ENCODE data around the gene RPA3. TPM values are rescaled to one million over a fixed set of nuclear protein-coding genes. Genes with fewer than 3 reads are reported as not detected.

The RPA3 gene
- total and polyA plus RNA-seq, 2 donors (not counting 3 experiments of a cell fraction or from before 2014, with no cell fraction given), result 15.6 to 34.4 TPM

DNA sequence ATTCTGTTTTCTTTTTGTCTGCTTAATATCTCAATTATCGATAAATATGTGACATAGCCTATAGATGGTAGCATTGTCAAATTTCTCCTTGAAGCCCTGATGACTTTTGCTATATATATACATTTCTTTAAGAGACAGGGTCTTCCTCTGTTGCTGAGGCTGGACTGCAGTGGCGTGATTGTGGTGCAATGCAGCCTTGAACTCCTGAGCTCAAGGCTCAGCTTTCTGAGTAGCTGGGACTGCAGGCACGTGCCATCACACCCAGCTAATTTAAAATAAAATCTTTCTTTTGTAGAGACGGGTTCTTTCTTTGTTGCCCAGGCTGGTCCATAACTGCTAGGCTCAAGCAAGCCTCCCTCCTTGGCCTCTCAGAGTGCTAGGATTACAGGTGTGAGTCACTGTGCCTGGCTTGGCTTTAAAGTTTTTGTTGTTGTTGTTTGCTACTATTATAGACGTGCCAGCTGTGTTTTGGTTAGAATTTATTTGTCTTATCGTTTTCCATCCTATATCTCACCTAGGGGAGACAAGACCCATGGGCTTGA, 70.8 kb downstream of the RPA3 start:
- Histone ChIP-seq H3K4me2 (ENCODE audit: insufficient read depth, low read length) (no peak overlapping the region), H3K36me3 (ENCODE audit: control insufficient read depth in 2 of 2, extremely low read depth in 1 of 2, insufficient read depth in 2 of 2, low read length in 2 of 2) (no peaks in the 10 kb centered on the region), H3K27ac (ENCODE audit: insufficient read depth, low read depth, low read length) (no peak overlapping the region), H3K4me1 (ENCODE audit: control insufficient read depth, extremely low read depth, insufficient read depth, low read length) (no peaks in the 10 kb centered on the region), H2AFZ (ENCODE audit: low read depth, low read length) (no peak overlapping the region), H3K9me1 (replicated peaks; ENCODE audit: control insufficient read depth, extremely low read depth, insufficient read depth, low read length) (no peaks in the 10 kb centered on the region), H4K20me1 (replicated peaks; ENCODE audit: control insufficient read depth, extremely low read depth, insufficient read depth, low read length) (no peaks in the 10 kb centered on the region), H3K9ac (replicated peaks; ENCODE audit: extremely low read depth, insufficient read depth, low read length) (no peak overlapping the region), H3K4me3 (replicated peaks in 1 of 3; ENCODE audit: insufficient read depth in 1 of 3, low read depth in 1 of 3, low read length in 3 of 3) (no peak overlapping the region), H3K27me3 (ENCODE audit: control insufficient read depth in 2 of 2, insufficient read depth in 2 of 2, low read length in 2 of 2) (no peaks in the 10 kb centered on the region), H3K79me2 (ENCODE audit: control insufficient read depth, insufficient read depth, low read length) (no peaks in the 10 kb centered on the region), H3K9me3 (replicated peaks; ENCODE audit: control insufficient read depth, insufficient read depth, low read length) (no peaks in the 10 kb centered on the region)
- CTCF ChIA-PET, result interaction anchor here (0.7 kb wide), 1 partner anchor 33 kb away, joined by 3 read pairs; no protein-coding TSS in a partner anchor
- TF ChIP-seq JUN (IDR thresholded peaks at IDR 0.05; ENCODE audit: borderline replicate concordance, insufficient read depth, insufficient read length, low read depth) (no peak), CTCF (IDR thresholded peaks at IDR 0.05; ENCODE audit: extremely low read depth in 1 of 2, insufficient read depth in 1 of 2, low read depth in 1 of 2, low read length in 2 of 2) (no peak), POLR2AphosphoS5 (IDR thresholded peaks at IDR 0.05; ENCODE audit: insufficient read depth, low read depth, low read length) (no peak), EZH2 (IDR thresholded peaks at IDR 0.05; ENCODE audit: borderline replicate concordance, low read depth, low read length, severe bottlenecking) (no peak), POLR2A (IDR thresholded peaks at IDR 0.05; ENCODE audit: low read depth, low read length) (no peak), MAX (IDR thresholded peaks at IDR 0.05; ENCODE audit: insufficient read depth, insufficient read length) (no peak), MYC (IDR thresholded peaks at IDR 0.05; ENCODE audit: low read depth, low read length) (no peak), FOS (IDR thresholded peaks at IDR 0.05; ENCODE audit: borderline replicate concordance, insufficient read depth, low read length) (no peak), GATA2 (IDR thresholded peaks at IDR 0.05; ENCODE audit: insufficient read depth, insufficient read length, low read depth, low read length) (no peak)
- FAIRE-seq (no peak), DNase-seq (ENCODE audit: low read depth, low spot score) (no peak)
- BruUV-seq (replicated peaks), result no TSS peak
- dilution Hi-C loops (cut with MboI; ENCODE audit: extremely low pct_ligation_motif_present, low sequenced_read_pairs) (no loop called here), intact Hi-C loops (cut with micrococcal nuclease) (no loop called here)
- POLR2A ChIA-PET, result no interaction called here
